BLaER1 (cell line): ENCODE data around the gene SGSM2.

Experiments used
- H3K27ac ChIP-seq: shearing (Covaris generic); formaldehyde crosslinking; 2 replicates; pipeline ENCODE4 v1.8.1; 2022
- H3K27me3 ChIP-seq: shearing (Covaris generic); formaldehyde crosslinking; 2 replicates; pipeline ENCODE4 v1.8.1; 2022
- H3K36me3 ChIP-seq: shearing (Covaris generic); formaldehyde crosslinking; 2 replicates; pipeline ENCODE4 v1.8.1; 2022
- H3K4me1 ChIP-seq: shearing (Covaris generic); formaldehyde crosslinking; 2 replicates; pipeline ENCODE4 v1.8.1; 2022
- H3K4me2 ChIP-seq: shearing (Covaris generic); formaldehyde crosslinking; 2 replicates; pipeline ENCODE4 v1.8.1; 2022
- H3K4me3 ChIP-seq: shearing (Covaris generic); formaldehyde crosslinking; 2 replicates; pipeline ENCODE4 v1.8.1; 2022
- H3K9ac ChIP-seq: shearing (Covaris generic); formaldehyde crosslinking; 2 replicates; pipeline ENCODE4 v1.8.1; 2022
- H3K9me3 ChIP-seq: shearing (Covaris generic); formaldehyde crosslinking; 2 replicates; pipeline ENCODE4 v1.8.1; 2022
- H4K20me1 ChIP-seq: shearing (Covaris generic); formaldehyde crosslinking; 2 replicates; pipeline ENCODE4 v1.8.1; 2022
- Cebpa-rat ChIP-seq: shearing (Covaris generic); IDR thresholded peaks from 2 replicates; pipeline ENCODE4 v1.8.1; 2022

SGSM2 gene

DNA sequence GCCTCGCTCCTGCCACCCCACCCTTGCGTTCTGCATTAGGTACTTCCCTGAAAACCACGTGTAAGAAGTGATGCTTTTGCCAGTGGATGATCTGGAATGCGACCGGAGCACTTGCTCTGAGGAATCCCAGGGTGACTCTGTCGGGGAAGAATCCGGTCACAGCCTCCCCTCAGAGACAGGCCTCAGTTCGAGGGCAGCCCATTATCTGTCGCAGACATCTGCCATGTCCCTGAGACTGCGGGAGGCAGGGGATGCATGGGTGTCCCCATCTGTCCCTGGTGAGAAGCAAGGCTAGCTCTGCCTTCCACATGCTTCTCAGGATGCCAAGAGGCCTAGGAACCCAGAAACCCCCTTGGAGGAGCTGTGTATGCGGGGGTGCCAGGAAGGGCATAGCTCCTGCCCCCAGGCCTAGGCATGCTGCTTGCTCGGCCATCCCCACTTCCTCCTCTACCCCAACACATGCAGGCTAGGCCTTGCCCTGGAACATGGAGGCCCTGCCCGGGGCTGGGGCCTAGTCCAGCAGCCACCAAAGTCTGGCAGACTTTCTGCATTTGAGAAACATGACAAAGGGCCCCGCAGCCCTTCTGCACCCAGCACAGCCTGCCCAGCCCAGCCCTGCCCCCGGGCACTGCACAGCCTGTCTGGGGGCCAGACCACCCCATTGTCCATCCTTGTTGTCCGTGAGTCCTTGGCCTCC lies 43.1 kb downstream of the SGSM2 start:
- no peaks in the 10 kb centered on the region for H3K9me3 ChIP-seq
- H3K27ac ChIP-seq: 0 out of 2 replicates have a peak overlapping the region, but pooled peaks have one; percentile 30
- H3K36me3 ChIP-seq: peaks cover 81% of the 10 kb centered on the region
- H4K20me1 ChIP-seq: peaks cover 12% of the 10 kb centered on the region; the same call in 1 of the 2 replicates
- peaks cover 21% of the 10 kb centered on the region for H3K4me1 ChIP-seq
- H3K4me2 ChIP-seq: no peak overlapping the region
- no peak for TF ChIP-seq Cebpa-rat
- no peaks in the 10 kb centered on the region for H3K27me3 ChIP-seq
- H3K9ac ChIP-seq: 0 out of 2 replicates have a peak overlapping the region, but pooled peaks have one; percentile 6
- no peak overlapping the region for H3K4me3 ChIP-seq

DNA sequence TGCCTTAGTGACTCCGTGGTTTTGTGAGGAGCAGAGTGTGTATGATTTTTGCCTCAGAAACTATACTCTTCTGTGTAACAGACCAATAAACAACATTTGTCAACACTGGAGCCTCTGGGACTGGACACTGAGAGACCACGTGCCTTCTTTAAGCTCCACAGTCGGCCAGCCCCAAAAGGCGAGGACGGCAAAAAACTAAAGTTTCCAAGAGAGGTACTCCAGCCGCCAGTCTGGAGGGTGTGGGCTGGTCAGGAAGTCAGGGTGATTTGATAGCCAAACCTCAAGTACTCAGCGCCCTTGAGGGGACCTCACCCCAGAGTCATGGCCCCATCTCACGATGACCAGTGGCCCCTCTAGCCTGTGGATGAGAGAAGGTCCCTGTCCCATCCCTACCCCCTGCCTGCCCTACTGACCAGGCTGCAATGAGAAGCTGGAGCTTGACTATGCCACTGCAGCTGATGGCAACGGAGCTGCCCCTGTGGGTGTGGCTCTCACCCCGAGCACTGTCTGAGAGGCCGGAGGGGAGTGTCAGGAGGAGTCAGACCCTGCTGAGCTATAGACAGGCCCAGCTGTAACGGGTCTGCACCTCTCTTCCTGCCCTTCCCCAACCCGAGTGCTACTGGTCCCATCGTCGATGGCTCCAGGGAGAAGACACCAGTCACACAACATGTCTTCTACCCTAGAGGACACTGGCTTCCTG lies 43.8 kb downstream of the SGSM2 start:
- Histone ChIP-seq H3K27me3 (no peaks in the 10 kb centered on the region), H3K27ac (no peak overlapping the region), H3K9ac (0 out of 2 replicates have a peak overlapping the region, but pooled peaks have one; percentile 6), H3K36me3 (peaks cover 81% of the 10 kb centered on the region), H4K20me1 (peaks cover 19% of the 10 kb centered on the region; the same call in 1 of the 2 replicates), H3K4me1 (peaks cover 25% of the 10 kb centered on the region), H3K9me3 (no peaks in the 10 kb centered on the region), H3K4me3 (no peak overlapping the region), H3K4me2 (no peak overlapping the region)
- no peak for TF ChIP-seq Cebpa-rat

DNA sequence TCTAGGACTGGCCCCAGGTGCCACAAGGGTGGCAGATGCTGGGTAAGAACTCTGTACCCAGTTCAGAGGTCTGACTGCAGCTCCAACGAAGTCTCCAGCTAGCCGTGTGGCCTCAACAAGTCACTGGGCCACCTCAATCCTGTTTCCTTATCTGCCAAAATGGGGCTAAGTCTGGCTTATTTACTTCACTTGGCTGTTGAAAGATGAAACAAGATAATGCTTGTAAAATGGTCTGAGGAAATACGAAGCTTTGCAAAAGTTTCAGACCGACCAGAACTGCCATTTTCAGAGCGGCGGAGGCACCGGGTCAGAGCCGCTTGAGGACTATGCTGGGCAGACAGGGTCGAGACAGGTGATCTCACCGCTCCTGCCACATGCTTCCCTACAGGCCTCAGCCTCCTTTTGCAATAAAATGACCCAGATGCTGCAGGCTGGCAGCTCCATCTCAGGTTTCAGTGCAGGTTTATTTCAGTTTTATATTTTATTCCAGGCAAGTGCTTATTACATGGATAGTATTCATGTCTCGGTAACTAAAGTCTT lies 46.4 kb downstream of the SGSM2 start:
- H3K27me3 ChIP-seq: no peaks in the 10 kb centered on the region
- H3K27ac ChIP-seq: peak overlapping the region; percentile 38
- no peak for TF ChIP-seq Cebpa-rat
- H3K4me3 ChIP-seq: no peak overlapping the region
- peaks cover 41% of the 10 kb centered on the region for H4K20me1 ChIP-seq
- peaks cover 29% of the 10 kb centered on the region for H3K4me1 ChIP-seq
- H3K9ac ChIP-seq: no peak overlapping the region
- H3K36me3 ChIP-seq: peaks cover 80% of the 10 kb centered on the region
- no peaks in the 10 kb centered on the region for H3K9me3 ChIP-seq
- 0 out of 2 replicates have a peak overlapping the region, but pooled peaks have one; percentile 50 for H3K4me2 ChIP-seq

DNA sequence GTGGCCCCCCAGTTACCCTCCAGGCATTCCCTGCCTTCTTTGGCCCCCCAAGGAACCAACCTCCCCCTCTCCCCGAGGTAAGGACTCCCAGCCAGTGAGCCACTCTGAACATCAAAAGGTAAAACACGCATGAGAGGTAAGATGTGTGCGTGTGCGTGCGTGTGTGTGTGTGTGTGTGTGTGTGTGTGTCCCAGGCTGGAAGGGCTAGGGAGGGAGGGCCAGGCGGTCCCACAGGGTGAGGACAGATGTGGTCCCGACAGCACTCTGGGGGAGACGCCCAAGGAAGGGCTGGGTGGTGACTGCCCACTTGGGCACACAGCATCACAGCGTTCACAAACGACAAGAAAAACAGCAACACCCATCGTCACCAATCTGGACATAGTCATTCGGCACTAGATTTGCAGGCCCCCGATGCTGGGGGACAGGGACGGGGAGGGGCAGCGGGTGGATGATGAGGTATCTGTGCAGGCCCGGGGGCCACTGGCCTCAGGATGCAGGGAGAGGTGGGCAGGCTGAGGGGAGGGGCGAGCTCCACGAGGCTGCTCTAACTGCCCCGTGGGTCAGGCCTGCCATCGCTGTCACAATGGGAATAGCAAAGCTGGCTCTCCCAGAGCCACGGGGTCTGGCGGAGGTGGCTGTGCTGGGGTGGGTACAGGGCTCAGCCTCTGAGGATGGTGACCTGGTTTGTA lies 47.3 kb downstream of the SGSM2 start:
- peaks cover 29% of the 10 kb centered on the region for H3K4me1 ChIP-seq
- peaks cover 48% of the 10 kb centered on the region for H4K20me1 ChIP-seq
- no peaks in the 10 kb centered on the region for H3K9me3 ChIP-seq
- H3K27me3 ChIP-seq: no peaks in the 10 kb centered on the region
- no peak overlapping the region; the same call in 1 of the 2 replicates for H3K9ac ChIP-seq
- H3K4me2 ChIP-seq: no peak overlapping the region
- H3K4me3 ChIP-seq: no peak overlapping the region
- H3K27ac ChIP-seq: no peak overlapping the region
- peaks cover 79% of the 10 kb centered on the region for H3K36me3 ChIP-seq
- no peak for TF ChIP-seq Cebpa-rat

DNA sequence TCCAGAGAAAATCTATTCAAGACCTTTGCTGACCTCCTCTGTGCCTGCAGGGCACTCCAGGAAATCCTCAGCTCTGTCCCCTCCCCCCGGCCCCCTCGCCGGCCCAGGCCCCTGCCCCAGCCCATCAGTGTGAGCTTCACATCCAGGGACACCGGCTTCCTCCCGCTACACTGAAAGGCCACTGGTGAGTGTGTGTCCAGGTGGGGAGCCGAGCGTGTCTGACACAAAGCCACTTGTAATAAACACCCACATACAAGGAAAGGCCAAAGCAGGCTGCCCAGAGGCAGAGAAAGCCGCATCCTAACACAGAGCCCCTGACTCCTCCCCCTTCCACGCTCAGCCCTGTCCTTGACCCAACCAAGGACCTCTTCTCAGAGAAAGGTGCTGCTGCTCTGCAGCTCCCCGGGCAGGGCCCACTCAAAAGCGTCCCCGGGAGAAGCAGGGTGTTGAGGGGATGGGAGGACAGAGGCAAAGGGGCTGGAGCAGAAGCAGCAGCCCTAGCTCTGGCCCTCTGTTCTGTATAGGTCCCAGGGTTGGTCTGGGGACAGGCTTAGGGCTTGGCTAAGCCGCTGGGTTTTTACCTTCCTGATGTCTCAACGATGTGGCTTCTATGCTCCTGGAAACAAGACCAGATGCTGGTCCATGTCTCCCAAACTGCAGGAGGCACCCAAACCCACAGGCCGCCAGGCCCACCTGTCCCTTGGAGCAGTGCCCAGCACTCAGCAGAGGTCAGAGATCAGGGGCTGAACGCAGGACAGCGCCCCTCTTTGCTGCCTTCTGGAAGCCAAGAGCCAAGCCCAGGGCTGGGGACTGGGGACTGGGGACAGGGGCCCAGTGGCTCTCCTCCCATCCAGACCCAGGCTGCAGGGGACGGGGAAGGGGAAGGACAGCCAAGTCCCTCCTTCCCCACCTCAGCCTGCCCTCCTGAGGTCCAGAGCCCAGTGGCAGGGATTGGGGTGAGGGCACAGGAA lies 48.2 kb downstream of the SGSM2 start:
- H3K9me3 ChIP-seq: no peaks in the 10 kb centered on the region
- H3K4me1 ChIP-seq: peaks cover 35% of the 10 kb centered on the region
- H3K27ac ChIP-seq: 0 out of 2 replicates have a peak overlapping the region, but pooled peaks have one; percentile 26
- no peak for TF ChIP-seq Cebpa-rat
- H3K27me3 ChIP-seq: no peaks in the 10 kb centered on the region
- H3K4me3 ChIP-seq: no peak overlapping the region
- H3K36me3 ChIP-seq: peaks cover 77% of the 10 kb centered on the region
- H4K20me1 ChIP-seq: peaks cover 57% of the 10 kb centered on the region
- H3K4me2 ChIP-seq: no peak overlapping the region
- H3K9ac ChIP-seq: peak overlapping the region; percentile 34; the same call in 1 of the 2 replicates

DNA sequence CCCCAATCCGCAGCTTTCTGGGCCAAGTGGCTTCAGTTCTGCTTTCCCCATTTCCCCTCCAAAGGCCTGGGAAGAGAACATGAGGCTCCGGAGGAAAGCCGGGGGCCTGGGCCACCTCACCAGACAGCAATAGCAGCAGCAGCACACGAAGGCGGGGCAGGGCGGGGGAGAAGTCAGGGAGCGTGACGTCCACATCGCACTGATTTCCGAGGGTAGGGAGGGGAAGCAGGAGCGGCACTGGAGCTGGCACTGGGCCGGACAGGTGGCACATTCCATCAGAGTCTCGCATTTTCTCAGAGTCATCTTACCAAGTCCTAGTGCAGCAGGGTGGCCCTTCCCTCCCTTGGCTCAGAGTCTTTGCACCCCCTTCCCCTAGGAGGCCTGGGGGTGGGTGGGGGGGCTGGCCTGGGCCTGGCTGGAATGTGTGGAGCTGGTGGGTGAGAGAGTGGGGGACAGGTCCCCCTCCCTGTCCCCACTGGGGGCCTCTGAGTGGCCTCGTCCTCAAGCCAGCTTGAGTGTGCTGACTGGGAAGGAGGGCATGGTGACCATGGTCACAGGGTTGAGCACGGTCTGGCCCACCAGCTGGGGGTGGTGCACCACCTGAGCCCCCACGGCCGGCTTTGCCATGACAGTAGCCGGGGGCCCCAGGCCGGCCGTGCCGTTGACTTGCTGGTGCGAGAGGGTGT lies 49.2 kb downstream of the SGSM2 start:
- no peaks in the 10 kb centered on the region for H3K27me3 ChIP-seq
- 0 out of 2 replicates have a peak overlapping the region, but pooled peaks have one; percentile 22 for H3K27ac ChIP-seq

DNA sequence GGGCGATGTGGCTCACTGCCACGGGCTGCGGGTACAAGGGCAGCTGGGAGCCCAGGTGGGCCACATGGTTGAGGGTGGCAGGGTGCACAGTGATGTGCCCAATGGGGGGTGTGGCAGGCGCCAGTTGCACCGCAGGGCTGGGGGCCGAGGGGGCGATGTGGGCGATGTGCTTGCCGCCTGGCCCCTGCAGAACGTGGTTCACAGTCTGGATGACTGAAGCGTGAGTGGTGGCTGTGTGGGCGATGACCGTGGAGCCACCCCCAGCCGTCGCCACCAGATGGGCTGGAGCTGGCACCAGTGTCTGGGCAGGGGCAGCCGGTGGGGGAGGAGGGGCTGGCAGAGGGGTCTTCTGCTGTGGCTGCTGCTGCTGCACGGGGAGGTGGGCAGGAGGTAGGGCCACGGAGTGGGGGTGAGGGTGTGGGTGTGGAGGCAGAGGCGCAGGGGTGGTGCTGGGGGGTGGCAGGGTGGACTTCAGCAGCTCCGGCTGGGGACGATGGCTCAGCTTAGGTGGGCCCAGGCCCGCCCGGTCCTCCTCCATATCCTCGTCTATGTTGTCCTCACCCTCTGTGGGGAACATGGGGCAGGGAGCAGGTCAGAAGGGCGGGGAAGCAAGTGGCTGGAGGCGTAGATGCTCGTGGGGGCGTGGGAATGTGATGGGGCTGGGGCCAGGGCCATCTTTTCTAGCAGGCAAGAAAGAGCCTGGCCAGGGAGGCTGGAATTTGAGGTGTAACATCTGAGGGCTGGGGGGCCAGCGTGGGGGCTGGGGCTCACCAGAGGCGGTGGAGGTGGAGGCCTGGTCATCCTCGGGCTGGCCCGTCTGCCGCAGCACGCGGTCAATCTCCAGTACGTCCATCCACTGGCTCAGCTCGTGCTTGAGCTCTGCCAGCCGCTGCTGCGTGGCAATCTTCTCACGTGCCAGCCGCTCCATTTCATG lies 50.1 kb downstream of the SGSM2 start:
- Histone ChIP-seq H3K27ac (no peak overlapping the region), H3K27me3 (no peaks in the 10 kb centered on the region)

More for the DNA sequence above, 49.2 kb downstream of the SGSM2 start:
- no peaks in the 10 kb centered on the region for H3K9me3 ChIP-seq
- peak overlapping the region; percentile 34; the same call in 1 of the 2 replicates for H3K9ac ChIP-seq
- no peak overlapping the region for H3K4me3 ChIP-seq
- no peak for TF ChIP-seq Cebpa-rat
- H3K4me2 ChIP-seq: no peak overlapping the region
- H3K4me1 ChIP-seq: peaks cover 45% of the 10 kb centered on the region
- peaks cover 71% of the 10 kb centered on the region for H3K36me3 ChIP-seq
- H4K20me1 ChIP-seq: peaks cover 67% of the 10 kb centered on the region

More for the DNA sequence above, 50.1 kb downstream of the SGSM2 start:
- Histone ChIP-seq H3K36me3 (peaks cover 63% of the 10 kb centered on the region), H3K9ac (no peak overlapping the region), H3K4me1 (peaks cover 52% of the 10 kb centered on the region), H3K4me2 (no peak overlapping the region), H3K4me3 (no peak overlapping the region), H3K9me3 (no peaks in the 10 kb centered on the region), H4K20me1 (peaks cover 75% of the 10 kb centered on the region)
- TF ChIP-seq Cebpa-rat: no peak
